Thyroid gland (tissue), 4 donors: ENCODE results near the gene TBC1D22A. TPM values are rescaled to one million over a fixed set of nuclear protein-coding genes. Genes with fewer than 3 reads are reported as not detected.

ENCODE experiments used
- DNase-seq, 2 donors: peaks; one replicate each; pipeline ENCODE4 v3.0.0-alpha.2; 2019
- H3K27ac ChIP-seq, 3 donors: fragments of 200-600 bp; sonication (generic); 1 replicate in 2 of 3; 2 replicates in 1 of 3; pipeline ENCODE4 v1.5.1; 2016 to 2019; ENCODE audit warnings: mild to moderate bottlenecking in 1 of 3, moderate library complexity in 1 of 3
- H3K27me3 ChIP-seq: fragments of 200-600 bp; sonication (generic); one replicate; pipeline ENCODE4 v1.5.1; 2019
- H3K36me3 ChIP-seq, 2 donors: fragments of 200-600 bp; sonication (generic); one replicate each; pipeline ENCODE4 v1.5.1; 2016 to 2019
- H3K4me1 ChIP-seq, 2 donors: fragments of 200-600 bp; sonication (generic); one replicate each; pipeline ENCODE4 v1.5.1; 2017 to 2019
- H3K4me3 ChIP-seq, 3 donors: fragments of 200-600 bp; sonication (generic); replicated peaks in 1 of 3; 1 replicate in 2 of 3; 2 replicates in 1 of 3; pipeline ENCODE4 v1.5.1; 2016; ENCODE audit warnings: mild to moderate bottlenecking in 1 of 3
- H3K9me3 ChIP-seq: fragments of 200-600 bp; sonication (generic); one replicate; pipeline ENCODE4 v1.5.1; 2017
- POLR2A ChIP-seq, 2 donors: fragments of 450-650 bp; IDR thresholded peaks; one replicate each; pipeline ENCODE4 v1.6.1; 2017; ENCODE audit warnings: antibody characterized with exemption in 2 of 2, mild to moderate bottlenecking in 2 of 2, moderate library complexity in 1 of 2
- WGBS, 2 donors: methylation state at CpG; one replicate each; pipeline ENCODE4 v1.1.5; 2017; 5-methylcytosine and 5-hydroxymethylcytosine counted together
- intact Hi-C: fragments of 100-400 bp; cut with DNase I; formaldehyde crosslinking; loops from one replicate; pipeline ENCODE4 v1.15.1; 2023
- total RNA-seq, 4 donors: library from RNA; depleted of rRNA; stranded (reverse); fragments of >200 nt; gene quantifications; one replicate each; pipeline ENCODE4 v1.2.3, GENCODE V29; 2016
- TF ChIP-seq, protein P1 (sequence below), 6 experiments: fragments of 200-600 bp in 3 of 6; fragments of 450-650 bp in 3 of 6; sonication (generic) in 3 of 6; IDR thresholded peaks; one replicate each; pipeline ENCODE4 v1.5.1; 2016 to 2019; ENCODE audit warnings: antibody characterized with exemption in 6 of 6, mild to moderate bottlenecking in 2 of 6, inconsistent platforms in 1 of 6, moderate library complexity in 1 of 6

The TBC1D22A gene
- total RNA-seq, 4 donors from 2014 or later, result 26.7 to 34.6 (median 33.2) TPM

DNA sequence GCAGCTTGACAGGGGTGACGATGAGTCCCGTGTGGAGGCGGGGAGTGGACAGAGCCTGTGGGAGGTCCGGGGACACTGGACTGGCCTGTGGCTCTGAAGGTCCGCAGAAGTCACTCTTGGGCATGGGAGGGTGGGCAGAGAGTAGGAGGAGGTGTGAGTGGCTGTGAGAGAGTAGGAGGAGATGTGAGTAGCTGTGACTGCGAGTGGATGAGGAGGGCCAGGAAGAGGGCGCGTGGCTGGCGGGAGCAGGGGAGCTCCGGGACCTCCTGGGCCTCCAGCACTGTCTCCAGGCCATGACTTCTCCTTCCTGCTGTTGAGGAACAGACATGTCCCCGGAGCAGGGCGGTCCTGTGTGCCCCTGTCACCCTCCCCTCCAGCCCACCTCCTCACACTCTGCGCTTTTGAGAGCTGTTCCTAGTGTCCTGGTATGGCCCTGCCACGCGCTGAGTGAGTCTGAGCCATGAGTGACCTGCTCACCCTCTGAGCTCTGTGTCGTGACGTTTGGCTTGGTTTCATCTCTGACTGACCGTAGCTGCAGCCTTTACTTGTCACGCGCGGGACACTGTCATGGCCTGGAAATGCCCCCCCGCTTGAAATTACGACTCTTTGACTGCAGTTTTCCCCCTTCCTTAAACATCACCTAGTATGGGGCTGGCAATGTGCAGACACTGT, 391.5 kb downstream of the TBC1D22A start:
- Histone ChIP-seq H3K36me3 (no peaks in the 10 kb centered on the region), H3K27me3 (no peaks in the 10 kb centered on the region), H3K4me3 (no peak overlapping the region), H3K9me3 (no peaks in the 10 kb centered on the region), H3K4me1 (peaks cover 6 to 11% of the 10 kb centered on the region in 2 donors), H3K27ac (no peak overlapping the region)
- intact Hi-C loops, result no loop called here
- TF ChIP-seq, protein P1, sequence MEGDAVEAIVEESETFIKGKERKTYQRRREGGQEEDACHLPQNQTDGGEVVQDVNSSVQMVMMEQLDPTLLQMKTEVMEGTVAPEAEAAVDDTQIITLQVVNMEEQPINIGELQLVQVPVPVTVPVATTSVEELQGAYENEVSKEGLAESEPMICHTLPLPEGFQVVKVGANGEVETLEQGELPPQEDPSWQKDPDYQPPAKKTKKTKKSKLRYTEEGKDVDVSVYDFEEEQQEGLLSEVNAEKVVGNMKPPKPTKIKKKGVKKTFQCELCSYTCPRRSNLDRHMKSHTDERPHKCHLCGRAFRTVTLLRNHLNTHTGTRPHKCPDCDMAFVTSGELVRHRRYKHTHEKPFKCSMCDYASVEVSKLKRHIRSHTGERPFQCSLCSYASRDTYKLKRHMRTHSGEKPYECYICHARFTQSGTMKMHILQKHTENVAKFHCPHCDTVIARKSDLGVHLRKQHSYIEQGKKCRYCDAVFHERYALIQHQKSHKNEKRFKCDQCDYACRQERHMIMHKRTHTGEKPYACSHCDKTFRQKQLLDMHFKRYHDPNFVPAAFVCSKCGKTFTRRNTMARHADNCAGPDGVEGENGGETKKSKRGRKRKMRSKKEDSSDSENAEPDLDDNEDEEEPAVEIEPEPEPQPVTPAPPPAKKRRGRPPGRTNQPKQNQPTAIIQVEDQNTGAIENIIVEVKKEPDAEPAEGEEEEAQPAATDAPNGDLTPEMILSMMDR (IDR thresholded peaks at IDR 0.05), result no peak
- no peak for TF ChIP-seq POLR2A (IDR thresholded peaks at IDR 0.05)
- WGBS, 2 donors, result 73 to 78% methylated on average over 21 to 23 of the region's 23 CpGs
- no peak for DNase-seq

- TF ChIP-seq, protein P1 (IDR thresholded peaks at IDR 0.05), result no peak
- no peak for TF ChIP-seq POLR2A (IDR thresholded peaks at IDR 0.05)
- DNase-seq, result peak; percentile 72 to 77
- H3K27me3 ChIP-seq, result no peaks in the 10 kb centered on the region
- H3K4me3 ChIP-seq, result no peak overlapping the region
- H3K27ac ChIP-seq, result no peak overlapping the region
- H3K9me3 ChIP-seq, result no peaks in the 10 kb centered on the region
- H3K36me3 ChIP-seq, result no peaks in the 10 kb centered on the region
- intact Hi-C loops, result no loop called here
- peaks cover 6 to 11% of the 10 kb centered on the region in 2 donors for H3K4me1 ChIP-seq
- WGBS, 2 donors, result 37 to 75% methylated on average over 7 to 18 of the region's 19 CpGs
Observed at GRCh38 chr22:47154621-47155081, 392.2 kb downstream of the TBC1D22A start.

DNA sequence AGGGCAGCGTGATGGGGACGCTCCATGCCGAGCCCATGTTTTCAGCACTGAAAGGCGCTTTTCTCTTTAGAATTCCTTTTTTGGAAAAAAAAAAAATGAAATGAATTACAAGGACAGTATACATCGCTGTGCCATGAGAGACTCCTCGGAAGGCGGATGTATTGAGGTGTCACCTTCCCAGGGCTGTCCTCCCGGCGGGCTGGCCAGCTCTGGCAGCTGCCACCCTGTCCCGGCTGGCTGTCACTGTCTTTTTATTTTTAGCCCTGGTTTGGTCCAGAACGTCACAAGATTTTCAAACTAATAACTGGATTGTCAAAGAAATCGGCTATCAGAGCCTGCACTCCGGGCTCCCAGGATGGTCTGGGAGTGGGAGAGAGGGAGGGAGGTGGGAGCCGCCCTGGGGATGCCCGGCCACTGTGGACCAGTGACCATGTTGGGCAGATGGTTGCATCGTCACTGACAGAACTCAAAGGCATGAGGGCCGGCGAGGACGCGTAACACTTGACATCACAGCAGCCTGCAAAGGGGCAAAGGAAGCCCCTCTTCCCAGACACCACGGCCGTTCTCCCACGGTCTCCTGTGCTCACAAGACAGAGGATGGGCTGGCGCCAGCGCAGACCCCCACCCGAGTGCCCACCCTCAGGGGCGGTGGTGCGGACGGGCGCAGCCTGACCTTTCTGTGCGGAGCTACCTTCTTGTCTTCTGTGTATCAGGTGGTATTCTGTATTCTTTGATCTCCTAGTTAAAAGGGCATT, 392.9 kb downstream of the TBC1D22A start:
- intact Hi-C loops, result no loop called here
- WGBS, 2 donors, result 92 to 95% methylated on average over 29 to 31 of the region's 31 CpGs
- no peaks in the 10 kb centered on the region for H3K36me3 ChIP-seq
- no peak for TF ChIP-seq POLR2A (IDR thresholded peaks at IDR 0.05)
- TF ChIP-seq, protein P1 (IDR thresholded peaks at IDR 0.05), result no peak
- H3K27ac ChIP-seq, result no peak overlapping the region
- H3K4me1 ChIP-seq, result peaks cover 6 to 11% of the 10 kb centered on the region in 2 donors
- H3K9me3 ChIP-seq, result no peaks in the 10 kb centered on the region
- no peaks in the 10 kb centered on the region for H3K27me3 ChIP-seq
- H3K4me3 ChIP-seq, result no peak overlapping the region
- DNase-seq, result no peak

GRCh38 chr22:47155912-47156311, 393.5 kb downstream of the TBC1D22A start:
- Histone ChIP-seq H3K4me1 (peaks cover 6 to 14% of the 10 kb centered on the region in 2 donors), H3K9me3 (no peaks in the 10 kb centered on the region), H3K4me3 (no peak overlapping the region), H3K27me3 (no peaks in the 10 kb centered on the region), H3K27ac (no peak overlapping the region), H3K36me3 (no peaks in the 10 kb centered on the region)
- no peak for DNase-seq
- WGBS, 2 donors, result 85 to 91% methylated on average over 7 to 9 of the region's 9 CpGs
- TF ChIP-seq, protein P1 (IDR thresholded peaks at IDR 0.05), result no peak
- no peak for TF ChIP-seq POLR2A (IDR thresholded peaks at IDR 0.05)
- intact Hi-C loops, result no loop called here
